Mucosa of stomach (tissue), 1 donor: ENCODE results near the gene ARHGAP6.

Source experiments
- H3K27me3 ChIP-seq: one replicate; pipeline ENCODE4 v1.7.0; 2013; ENCODE audit warnings: mild to moderate bottlenecking, low read length; ENCODE audit not compliant: control insufficient read depth, insufficient read depth
- H3K36me3 ChIP-seq: one replicate; pipeline ENCODE4 v1.7.0; 2013; ENCODE audit warnings: low read length; ENCODE audit not compliant: control insufficient read depth, insufficient read depth
- H3K4me1 ChIP-seq: one replicate; pipeline ENCODE4 v1.7.0; 2013; ENCODE audit warnings: mild to moderate bottlenecking, low read length; ENCODE audit not compliant: control insufficient read depth, insufficient read depth
- H3K4me3 ChIP-seq: one replicate; pipeline ENCODE4 v1.7.0; 2013; ENCODE audit warnings: low read length
- H3K9ac ChIP-seq: one replicate; pipeline ENCODE4 v1.7.0; 2013; ENCODE audit warnings: mild to moderate bottlenecking, low read length, moderate library complexity
- H3K9me3 ChIP-seq: one replicate; pipeline ENCODE4 v1.7.0; 2013; ENCODE audit warnings: mild to moderate bottlenecking, low read length, moderate library complexity; ENCODE audit not compliant: control insufficient read depth
- donor health status: Pancreatic carcinoma.

Gene ARHGAP6

DNA sequence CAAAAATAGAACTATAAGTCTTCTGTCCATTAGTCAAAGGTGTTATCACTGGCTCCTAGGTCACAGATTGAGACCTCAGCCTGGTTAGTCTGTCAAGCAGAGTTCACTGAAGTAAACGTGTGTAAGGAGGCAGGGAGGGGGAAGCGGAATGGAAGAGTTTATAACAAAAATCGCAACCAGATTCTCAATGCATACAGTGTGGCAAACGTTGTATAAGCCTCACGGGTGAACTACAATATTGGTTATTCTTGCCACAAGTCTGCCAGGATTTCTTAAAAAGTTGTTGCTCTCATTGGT is 257.7 kb downstream of the ARHGAP6 start:
- Histone ChIP-seq H3K9me3 (no peaks in the 10 kb centered on the region), H3K4me3 (no peak overlapping the region), H3K4me1 (no peaks in the 10 kb centered on the region), H3K9ac (no peak overlapping the region), H3K36me3 (no peaks in the 10 kb centered on the region), H3K27me3 (no peaks in the 10 kb centered on the region)

GRCh38 chrX:11407331-11408108 is 258.2 kb downstream of the ARHGAP6 start:
- Histone ChIP-seq H3K4me3 (no peak overlapping the region), H3K36me3 (no peaks in the 10 kb centered on the region), H3K27me3 (no peaks in the 10 kb centered on the region), H3K9ac (no peak overlapping the region), H3K4me1 (no peaks in the 10 kb centered on the region), H3K9me3 (no peaks in the 10 kb centered on the region)

- Histone ChIP-seq H3K9me3 (no peaks in the 10 kb centered on the region), H3K9ac (no peak overlapping the region), H3K36me3 (no peaks in the 10 kb centered on the region), H3K4me1 (no peaks in the 10 kb centered on the region), H3K27me3 (no peaks in the 10 kb centered on the region), H3K4me3 (no peak overlapping the region)
These were observed 259.5 kb downstream of the ARHGAP6 start for GRCh38 chrX:11406109-11406765.

- Histone ChIP-seq H3K9me3 (no peaks in the 10 kb centered on the region), H3K4me1 (no peaks in the 10 kb centered on the region), H3K36me3 (no peaks in the 10 kb centered on the region), H3K4me3 (no peak overlapping the region), H3K27me3 (no peaks in the 10 kb centered on the region), H3K9ac (no peak overlapping the region)
These were observed 262.1 kb downstream of the ARHGAP6 start for GRCh38 chrX:11403631-11404030.

DNA sequence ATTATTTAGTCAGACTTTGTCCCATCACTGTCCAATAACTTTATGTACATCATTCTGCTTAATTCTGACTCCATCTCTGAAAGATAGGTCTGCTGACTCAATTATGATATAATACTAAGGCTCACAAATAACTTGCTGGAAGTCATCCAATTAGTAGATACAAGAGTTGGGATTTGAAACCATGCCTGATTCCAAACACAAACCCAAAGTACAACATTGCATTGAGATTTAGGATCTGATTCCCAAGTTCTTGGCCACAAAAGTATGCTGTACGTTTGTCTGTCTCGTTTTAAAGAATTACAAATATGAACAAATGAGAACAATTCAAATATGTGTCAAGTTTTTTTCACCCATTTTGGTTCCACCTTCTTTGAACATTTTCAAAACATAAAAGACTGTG is 263.8 kb downstream of the ARHGAP6 start:
- Histone ChIP-seq H3K4me3 (no peak overlapping the region), H3K9me3 (no peaks in the 10 kb centered on the region), H3K36me3 (no peaks in the 10 kb centered on the region), H3K4me1 (no peaks in the 10 kb centered on the region), H3K27me3 (no peaks in the 10 kb centered on the region), H3K9ac (no peak overlapping the region)

DNA sequence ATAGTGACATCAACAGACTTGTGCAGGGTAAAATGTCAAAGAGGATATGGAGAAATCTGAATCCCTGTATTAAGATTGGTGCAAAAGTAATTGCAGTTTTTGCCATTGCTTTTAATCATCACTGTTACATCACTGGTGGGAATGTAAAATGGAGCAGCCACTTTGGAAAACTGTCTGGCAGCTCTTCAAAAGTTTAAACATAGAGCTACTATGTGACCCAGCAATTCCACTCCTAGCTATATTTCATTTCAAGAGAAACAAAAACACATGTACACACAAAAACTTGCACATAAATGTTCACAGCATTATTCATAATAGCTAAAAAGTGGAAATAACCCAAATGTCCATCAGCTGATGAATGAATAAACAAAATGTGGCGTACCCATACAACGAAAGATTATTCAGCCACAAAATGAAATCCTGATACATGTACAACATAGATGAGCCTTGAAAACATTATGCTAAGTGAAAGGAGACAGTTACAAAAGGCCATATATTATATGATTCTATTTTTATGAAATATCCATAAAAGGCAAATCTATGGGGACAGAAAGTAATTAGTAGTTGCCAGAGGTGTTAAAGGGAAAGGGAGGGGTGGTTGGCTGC is 266.1 kb downstream of the ARHGAP6 start:
- H3K27me3 ChIP-seq, result no peaks in the 10 kb centered on the region
- no peak overlapping the region for H3K9ac ChIP-seq
- no peaks in the 10 kb centered on the region for H3K4me1 ChIP-seq
- no peak overlapping the region for H3K4me3 ChIP-seq
- no peaks in the 10 kb centered on the region for H3K9me3 ChIP-seq
- H3K36me3 ChIP-seq, result no peaks in the 10 kb centered on the region

DNA sequence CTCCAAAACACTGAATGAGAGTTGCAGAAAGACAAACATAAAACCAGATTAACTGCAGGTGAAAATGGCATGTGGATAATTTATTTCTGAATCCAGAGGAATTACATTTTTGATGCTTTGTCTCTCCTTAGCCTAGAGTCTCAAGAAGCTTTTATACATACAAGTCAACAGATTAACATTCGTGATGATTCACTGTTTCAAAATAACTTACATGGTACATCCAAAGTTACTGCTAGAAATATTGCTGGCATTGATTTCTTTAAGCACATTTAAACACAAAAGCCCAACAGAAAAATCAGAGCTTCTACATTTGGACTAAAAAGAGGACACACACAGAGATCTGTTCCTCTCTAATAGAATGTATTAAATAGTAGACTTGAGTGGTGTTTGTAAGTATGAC is 266.9 kb downstream of the ARHGAP6 start:
- Histone ChIP-seq H3K27me3 (no peaks in the 10 kb centered on the region), H3K9me3 (no peaks in the 10 kb centered on the region), H3K4me3 (no peak overlapping the region), H3K4me1 (no peaks in the 10 kb centered on the region), H3K36me3 (no peaks in the 10 kb centered on the region), H3K9ac (no peak overlapping the region)

- H3K9ac ChIP-seq, result no peak overlapping the region
- H3K36me3 ChIP-seq, result no peaks in the 10 kb centered on the region
These were observed 267.6 kb downstream of the ARHGAP6 start for GRCh38 chrX:11398139-11398538.

DNA sequence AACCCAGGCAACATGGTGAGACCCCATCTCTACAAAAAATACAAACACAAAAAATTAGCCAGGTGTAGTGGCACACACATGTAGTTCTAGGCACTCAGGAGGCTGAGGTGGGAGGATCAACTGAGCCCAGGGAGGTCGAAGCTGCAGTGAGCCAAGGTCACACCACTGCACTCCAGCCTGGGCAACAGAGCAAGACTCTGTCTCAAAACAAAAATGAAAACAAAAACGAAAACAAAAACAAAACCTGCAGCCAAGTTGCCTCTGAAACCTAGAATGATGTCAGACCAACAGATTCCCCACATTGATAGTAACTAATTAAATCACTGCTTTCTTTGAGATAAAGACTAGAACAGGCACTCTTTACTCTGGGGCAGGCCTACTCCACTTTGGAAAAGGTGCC is 268.0 kb downstream of the ARHGAP6 start:
- no peaks in the 10 kb centered on the region for H3K9me3 ChIP-seq
- no peak overlapping the region for H3K9ac ChIP-seq
- no peaks in the 10 kb centered on the region for H3K4me1 ChIP-seq
- H3K36me3 ChIP-seq, result no peaks in the 10 kb centered on the region
- no peaks in the 10 kb centered on the region for H3K27me3 ChIP-seq
- no peak overlapping the region for H3K4me3 ChIP-seq

More at GRCh38 chrX:11398139-11398538, 267.6 kb downstream of the ARHGAP6 start:
- Histone ChIP-seq H3K27me3 (no peaks in the 10 kb centered on the region), H3K4me1 (no peaks in the 10 kb centered on the region), H3K4me3 (no peak overlapping the region), H3K9me3 (no peaks in the 10 kb centered on the region)

DNA sequence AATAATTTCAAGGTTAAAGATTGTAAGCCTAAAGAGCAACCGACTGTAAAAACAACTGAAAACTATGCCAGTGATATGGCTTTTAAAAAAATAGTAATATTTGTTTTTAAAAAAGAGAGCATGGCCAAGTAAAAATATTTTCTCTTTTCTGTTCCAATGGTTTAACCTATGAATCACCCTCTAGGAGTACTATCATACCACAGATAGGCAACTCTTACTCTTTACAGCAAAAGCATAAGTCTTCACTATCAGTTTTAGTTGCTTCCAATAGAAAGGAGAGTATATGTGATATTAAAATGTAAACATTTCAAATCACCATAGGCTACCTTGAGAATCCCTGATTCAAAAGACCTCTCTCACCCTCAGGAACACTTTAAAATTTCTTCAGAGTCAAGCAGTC is 269.9 kb downstream of the ARHGAP6 start:
- Histone ChIP-seq H3K27me3 (no peaks in the 10 kb centered on the region), H3K4me3 (no peak overlapping the region), H3K36me3 (no peaks in the 10 kb centered on the region), H3K9ac (no peak overlapping the region), H3K9me3 (no peaks in the 10 kb centered on the region), H3K4me1 (no peaks in the 10 kb centered on the region)

DNA sequence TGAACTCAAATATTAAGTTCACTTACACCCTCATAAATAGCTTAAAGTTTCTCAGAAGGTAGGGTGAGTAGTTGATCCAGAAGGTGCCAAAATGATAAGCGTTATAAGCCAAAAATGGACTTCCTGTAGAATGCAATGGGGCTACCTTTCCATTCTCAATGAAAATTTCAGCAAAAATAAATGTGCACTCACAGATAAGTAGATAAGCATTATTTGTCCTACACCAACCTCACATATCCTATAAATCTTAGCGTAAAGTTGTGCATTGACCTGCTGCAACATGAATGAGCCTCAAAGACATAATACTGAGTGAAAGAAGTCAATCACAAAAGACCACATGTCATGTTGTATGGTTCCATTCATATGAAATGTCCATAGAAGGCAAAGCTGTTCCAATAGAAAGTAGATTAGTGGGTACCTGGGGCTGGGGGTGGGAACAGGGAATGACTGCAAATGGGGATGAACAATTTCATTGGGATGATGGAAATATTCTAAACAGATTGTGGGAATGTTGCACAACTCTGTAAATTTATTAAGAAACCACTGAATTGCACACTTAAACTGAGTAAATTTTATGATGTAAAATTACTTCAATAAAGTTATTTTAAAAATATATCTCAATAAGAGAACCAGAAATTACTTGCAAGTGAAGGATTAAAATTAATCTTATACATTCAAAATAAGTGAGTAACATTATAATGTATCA is 271.6 kb downstream of the ARHGAP6 start:
- Histone ChIP-seq H3K9ac (no peak overlapping the region), H3K9me3 (no peaks in the 10 kb centered on the region), H3K4me3 (no peak overlapping the region), H3K4me1 (no peaks in the 10 kb centered on the region), H3K27me3 (no peaks in the 10 kb centered on the region), H3K36me3 (no peaks in the 10 kb centered on the region)

GRCh38 chrX:11386812-11387211 is 278.9 kb downstream of the ARHGAP6 start:
- H3K36me3 ChIP-seq, result no peaks in the 10 kb centered on the region
- no peaks in the 10 kb centered on the region for H3K27me3 ChIP-seq
- no peak overlapping the region for H3K4me3 ChIP-seq
- no peak overlapping the region for H3K9ac ChIP-seq
- H3K9me3 ChIP-seq, result no peaks in the 10 kb centered on the region
- H3K4me1 ChIP-seq, result peaks cover 12% of the 10 kb centered on the region
